IMR-90 (cell line): ENCODE measurements around the gene SGK1. TPM values are rescaled to one million over a fixed set of nuclear protein-coding genes. Genes with fewer than 3 reads are reported as not detected.

Experiments used
- ATAC-seq: fragments of 200-7000 bp; cut with Tn5 transposase; 2 replicates; pipeline ENCODE4 v1.9.1; 2020; ENCODE audit warnings: low read depth, mild to moderate bottlenecking, moderate library complexity
- BruUV-seq: library from RNA; stranded (reverse); fragments of 400-500 nt; replicated peaks from 2 replicates; lab custom pipeline; 2021; lab: Mats Ljungman, UMichigan
- CTCF ChIA-PET: fragments of 300-600 bp; formaldehyde crosslinking; extraction: SDS; loops from one replicate; lab custom pipeline; 2021; ENCODE audit warnings: antibody characterized with exemption; lab: Yijun Ruan, JAX
- POLR2A ChIA-PET: fragments of 300-600 bp; sonication (Branson Sonifier 250); formaldehyde crosslinking; loops from one replicate; lab custom pipeline; 2022; ENCODE audit warnings: antibody characterized with exemption; ENCODE audit not compliant: unreplicated experiment; lab: Charles Lee
- DNase-seq: peaks from one replicate; pipeline ENCODE4 v3.0.0; 2013
- H2AFZ ChIP-seq: replicated peaks from 2 replicates; pipeline ENCODE3; 2013; ENCODE audit warnings: low read length, mild to moderate bottlenecking; ENCODE audit not compliant: poor library complexity
- H2AK5ac ChIP-seq: 2 replicates; pipeline ENCODE4 v1.6.1; 2013; ENCODE audit warnings: low read depth, low read length, inconsistent platforms
- H2AK9ac ChIP-seq: replicated peaks from 2 replicates; pipeline ENCODE3; 2013; ENCODE audit warnings: mild to moderate bottlenecking, low read depth, low read length, moderate library complexity; ENCODE audit not compliant: poor library complexity
- H2BK120ac ChIP-seq: 2 replicates; pipeline ENCODE4 v1.6.1; 2013; ENCODE audit warnings: low read depth, low read length, inconsistent platforms
- H2BK15ac ChIP-seq: 3 replicates; pipeline ENCODE4 v1.6.1; 2013; ENCODE audit warnings: low read depth, low read length, inconsistent platforms
- H2BK20ac ChIP-seq: 2 replicates; pipeline ENCODE4 v1.6.1; 2013; ENCODE audit warnings: low read depth, mild to moderate bottlenecking, inconsistent platforms, low read length, moderate library complexity
- H2BK5ac ChIP-seq: 2 replicates; pipeline ENCODE4 v1.6.1; 2013; ENCODE audit warnings: mild to moderate bottlenecking, low read depth, low read length, inconsistent platforms; ENCODE audit not compliant: poor library complexity, severe bottlenecking
- H3K14ac ChIP-seq: replicated peaks from 2 replicates; pipeline ENCODE4 v1.6.1; 2013; ENCODE audit warnings: low read depth, low read length, inconsistent platforms
- H3K18ac ChIP-seq: 2 replicates; pipeline ENCODE4 v1.6.1; 2013; ENCODE audit warnings: low read depth, low read length, control low read depth
- H3K23ac ChIP-seq: 2 replicates; pipeline ENCODE4 v1.6.1; 2013; ENCODE audit warnings: low read depth, low read length, inconsistent platforms
- H3K27ac ChIP-seq: 2 replicates; pipeline ENCODE4 v1.5.1; 2013; ENCODE audit warnings: mild to moderate bottlenecking, control low read depth, low read length; ENCODE audit not compliant: insufficient read depth
- H3K27me3 ChIP-seq: 2 replicates; pipeline ENCODE4 v1.6.1; 2013; ENCODE audit warnings: low read length; ENCODE audit not compliant: control insufficient read depth, insufficient read depth
- H3K36me3 ChIP-seq: 2 replicates; pipeline ENCODE4 v1.6.1; 2013; ENCODE audit warnings: low read length, mixed read lengths; ENCODE audit not compliant: control insufficient read depth, insufficient read depth
- H3K4ac ChIP-seq: 2 replicates; pipeline ENCODE4 v1.6.1; 2013; ENCODE audit warnings: low read depth, low read length, inconsistent platforms
- H3K4me1 ChIP-seq: 2 replicates; pipeline ENCODE4 v1.6.1; 2013; ENCODE audit warnings: low read length, mixed read lengths; ENCODE audit not compliant: control insufficient read depth, insufficient read depth
- H3K4me2 ChIP-seq: 2 replicates; pipeline ENCODE4 v1.6.1; 2013; ENCODE audit warnings: low read depth, mild to moderate bottlenecking, control low read depth, low read length, moderate library complexity
- H3K4me3 ChIP-seq: 2 replicates; pipeline ENCODE4 v1.5.1; 2013; ENCODE audit warnings: low read depth, mild to moderate bottlenecking, control low read depth, low read length, moderate library complexity; ENCODE audit not compliant: insufficient read depth
- H3K56ac ChIP-seq: 2 replicates; pipeline ENCODE4 v1.6.1; 2013; ENCODE audit warnings: low read length, inconsistent platforms; ENCODE audit not compliant: insufficient read depth; ENCODE audit errors: extremely low read depth
- H3K79me1 ChIP-seq, 2 experiments: 2 replicates each; pipeline ENCODE4 v1.6.1; 2013; ENCODE audit warnings: low read length in 2 of 2, inconsistent platforms in 1 of 2, low read depth in 1 of 2
- H3K9ac ChIP-seq: 2 replicates; pipeline ENCODE4 v1.6.1; 2013; ENCODE audit warnings: low read depth, low read length, control low read depth
- H3K9me1 ChIP-seq: 2 replicates; pipeline ENCODE4 v1.6.1; 2013; ENCODE audit warnings: low read length, inconsistent platforms; ENCODE audit not compliant: insufficient read depth
- H3K9me3 ChIP-seq: 2 replicates; pipeline ENCODE4 v1.6.1; 2013; ENCODE audit warnings: low read length; ENCODE audit not compliant: control insufficient read depth, insufficient read depth
- H4K20me1 ChIP-seq: 2 replicates; pipeline ENCODE4 v1.6.1; 2013; ENCODE audit warnings: low read length, inconsistent platforms; ENCODE audit not compliant: insufficient read depth
- H4K5ac ChIP-seq: 2 replicates; pipeline ENCODE4 v1.6.1; 2013; ENCODE audit warnings: mild to moderate bottlenecking, low read depth, low read length, control low read depth
- H4K8ac ChIP-seq, 2 experiments: 2 replicates each; pipeline ENCODE4 v1.6.1; 2013; ENCODE audit warnings: low read depth in 2 of 2, low read length in 2 of 2, control low read depth in 1 of 2, inconsistent platforms in 1 of 2
- H4K91ac ChIP-seq: 2 replicates; pipeline ENCODE4 v1.6.1; 2013; ENCODE audit warnings: low read depth, low read length, inconsistent platforms; ENCODE audit not compliant: insufficient read depth
- FOS ChIP-seq: fragments of 150-350 bp; IDR thresholded peaks from 2 replicates; pipeline ENCODE4 v1.6.1; 2016; ENCODE audit warnings: low read depth, low read length
- MAZ ChIP-seq: IDR thresholded peaks from 2 replicates; pipeline ENCODE4 v1.6.1; 2012; ENCODE audit warnings: low read depth, mild to moderate bottlenecking, low read length, improper control_type of control experiment, moderate library complexity, borderline replicate concordance
- RCOR1 ChIP-seq: IDR thresholded peaks from 2 replicates; pipeline ENCODE4 v1.6.1; 2012; ENCODE audit warnings: mild to moderate bottlenecking, low read length, improper control_type of control experiment; ENCODE audit not compliant: insufficient replicate concordance
- RFX5 ChIP-seq: IDR thresholded peaks from 2 replicates; pipeline ENCODE4 v1.8.0; 2012; ENCODE audit warnings: low read depth, mild to moderate bottlenecking, low read length, moderate library complexity
- WGBS, 2 experiments: methylation state at CpG; one replicate each; pipeline versions ENCODE4 v1.1.5 to v1.1.7; 2013; ENCODE audit warnings: missing lambda C conversion rate in 2 of 2; ENCODE audit not compliant: insufficient read length in 1 of 2; ENCODE audit errors: extremely low coverage in 2 of 2; 5-methylcytosine and 5-hydroxymethylcytosine counted together
- dilution Hi-C: fragments of 300-500 bp; cut with HindIII; formaldehyde crosslinking; loops from one replicate; pipeline ENCODE4 v1.14.3; 2018; ENCODE audit warnings: low sequenced_read_pairs; ENCODE audit not compliant: unreplicated experiment
- in situ Hi-C: fragments of 300-500 bp; cut with MboI; formaldehyde crosslinking; loops from 3 replicates; pipeline ENCODE4 v1.14.3; 2019; ENCODE audit warnings: low sequenced_read_pairs, inconsistent platforms, mixed read lengths
- intact Hi-C: fragments of 100-400 bp; cut with micrococcal nuclease; formaldehyde crosslinking; loops from 2 replicates; pipeline ENCODE4 v1.10.0; 2022
- polyA plus RNA-seq, 3 experiments: library from polyadenylated mRNA; depleted of rRNA; stranded (reverse); fragments of >200 nt; gene quantifications; 2 replicates each; pipeline ENCODE4 v1.2.3, GENCODE V29; 2012; ENCODE audit warnings: low replicate concordance in 1 of 3
- total RNA-seq: library from RNA; depleted of rRNA; stranded (reverse); fragments of >200 nt; gene quantifications from 2 replicates; pipeline ENCODE4 v1.2.3, GENCODE V29; 2012

SGK1 gene
- total and polyA plus RNA-seq, 2 of the 4 experiments (the other 2 are of a cell fraction), result 121 to 255 TPM

DNA sequence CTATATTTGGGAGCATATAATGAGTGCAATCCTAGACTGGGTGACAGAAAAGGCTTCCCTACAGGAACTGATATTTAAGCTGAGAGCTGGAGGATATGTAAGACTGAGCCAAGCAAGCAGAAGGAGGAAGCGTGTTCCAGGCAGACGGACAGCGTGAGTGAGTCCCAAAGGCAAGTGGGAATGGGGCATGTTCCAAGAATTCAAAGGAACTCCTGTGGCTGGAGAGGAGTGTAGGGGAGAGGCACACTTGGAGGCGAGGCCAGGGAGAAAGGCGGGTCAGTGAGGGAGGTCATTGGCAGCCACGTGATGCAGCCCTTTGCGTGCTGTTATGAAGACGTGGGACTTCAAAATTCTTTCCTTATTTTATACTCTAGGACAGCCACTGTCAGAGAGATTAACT, 27.9 kb upstream of the SGK1 start:
- no peaks in the 10 kb centered on the region for H3K9me3 ChIP-seq
- peaks cover 2% of the 10 kb centered on the region; the same call in 1 of the 2 replicates for H3K4me1 ChIP-seq
- no peak overlapping the region for H4K8ac ChIP-seq
- no peaks in the 10 kb centered on the region for H4K20me1 ChIP-seq
- no peak overlapping the region for H3K18ac ChIP-seq
- in situ Hi-C loops, result no loop called here
- no peak overlapping the region for H2AK5ac ChIP-seq
- H4K5ac ChIP-seq, result no peak overlapping the region
- no peak overlapping the region for H3K27ac ChIP-seq
- no peak overlapping the region for H4K91ac ChIP-seq
- H3K14ac ChIP-seq, result no peak overlapping the region
- no peak overlapping the region for H2AK9ac ChIP-seq
- no peak overlapping the region for H2BK15ac ChIP-seq
- no peak overlapping the region for H3K23ac ChIP-seq
- H2BK5ac ChIP-seq, result no peak overlapping the region
- no peak overlapping the region for H3K4ac ChIP-seq
- no peak overlapping the region for H3K4me3 ChIP-seq
- DNase-seq, result no peak
- H2AFZ ChIP-seq, result no peak overlapping the region
- ATAC-seq, result no peak
- WGBS, 2 experiments, result no CpG with 5 or more reads among the region's 8 CpGs
- ChIA-PET POLR2A (no interaction called here), CTCF (no interaction called here)
- dilution Hi-C loops, result no loop called here
- no peak overlapping the region for H3K4me2 ChIP-seq
- 0 out of 2 replicates have a peak, but pooled peaks cover 3% of the 10 kb centered on the region for H3K9me1 ChIP-seq
- TF ChIP-seq FOS (no peak), RFX5 (no peak), MAZ (no peak), RCOR1 (no peak)
- no peaks in the 10 kb centered on the region for H3K36me3 ChIP-seq
- no peak overlapping the region for H3K9ac ChIP-seq
- no peak overlapping the region for H2BK120ac ChIP-seq
- no peak overlapping the region for H3K56ac ChIP-seq
- intact Hi-C loops, result no loop called here
- no peak overlapping the region for H2BK20ac ChIP-seq
- no peaks in the 10 kb centered on the region for H3K27me3 ChIP-seq
- no peaks in the 10 kb centered on the region for H3K79me1 ChIP-seq
- no TSS peak for BruUV-seq
